ENCODE results near the gene CDKN2B.

GRCh38 chr9:21998026-21998425, 11.1 kb downstream of the CDKN2B start:
- TF ChIP-seq, protein P1, sequence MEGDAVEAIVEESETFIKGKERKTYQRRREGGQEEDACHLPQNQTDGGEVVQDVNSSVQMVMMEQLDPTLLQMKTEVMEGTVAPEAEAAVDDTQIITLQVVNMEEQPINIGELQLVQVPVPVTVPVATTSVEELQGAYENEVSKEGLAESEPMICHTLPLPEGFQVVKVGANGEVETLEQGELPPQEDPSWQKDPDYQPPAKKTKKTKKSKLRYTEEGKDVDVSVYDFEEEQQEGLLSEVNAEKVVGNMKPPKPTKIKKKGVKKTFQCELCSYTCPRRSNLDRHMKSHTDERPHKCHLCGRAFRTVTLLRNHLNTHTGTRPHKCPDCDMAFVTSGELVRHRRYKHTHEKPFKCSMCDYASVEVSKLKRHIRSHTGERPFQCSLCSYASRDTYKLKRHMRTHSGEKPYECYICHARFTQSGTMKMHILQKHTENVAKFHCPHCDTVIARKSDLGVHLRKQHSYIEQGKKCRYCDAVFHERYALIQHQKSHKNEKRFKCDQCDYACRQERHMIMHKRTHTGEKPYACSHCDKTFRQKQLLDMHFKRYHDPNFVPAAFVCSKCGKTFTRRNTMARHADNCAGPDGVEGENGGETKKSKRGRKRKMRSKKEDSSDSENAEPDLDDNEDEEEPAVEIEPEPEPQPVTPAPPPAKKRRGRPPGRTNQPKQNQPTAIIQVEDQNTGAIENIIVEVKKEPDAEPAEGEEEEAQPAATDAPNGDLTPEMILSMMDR (conservative IDR thresholded peaks at IDR 0.05; ENCODE audit: low read length) = no peak
- no peak for TF ChIP-seq EZH2phosphoT487 (IDR thresholded peaks at IDR 0.05; ENCODE audit: borderline replicate concordance)

Measured in Loucy (cell line).